Stimulated activated CD8-positive, alpha-beta memory T cell treated with anti-CD3 and anti-CD28 coated beads, Interleukin-12 subunit alpha, Interleukin-12 subunit beta, amount 100 ng/mL, for 24 hours (primary cell): ENCODE results near the gene TBATA.
A peak's percentile ranks its signal among the peaks of the same experiment; 100 is the strongest.

Source experiments
- DNase-seq: peaks from one replicate; pipeline ENCODE4 v3.0.0-alpha.2; 2020; ENCODE audit errors: extremely low read depth

Gene TBATA, protein sequence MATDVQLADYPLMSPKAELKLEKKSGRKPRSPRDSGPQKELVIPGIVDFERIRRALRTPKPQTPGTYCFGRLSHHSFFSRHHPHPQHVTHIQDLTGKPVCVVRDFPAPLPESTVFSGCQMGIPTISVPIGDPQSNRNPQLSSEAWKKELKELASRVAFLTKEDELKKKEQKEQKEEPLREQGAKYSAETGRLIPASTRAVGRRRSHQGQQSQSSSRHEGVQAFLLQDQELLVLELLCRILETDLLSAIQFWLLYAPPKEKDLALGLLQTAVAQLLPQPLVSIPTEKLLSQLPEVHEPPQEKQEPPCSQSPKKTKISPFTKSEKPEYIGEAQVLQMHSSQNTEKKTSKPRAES

DNA sequence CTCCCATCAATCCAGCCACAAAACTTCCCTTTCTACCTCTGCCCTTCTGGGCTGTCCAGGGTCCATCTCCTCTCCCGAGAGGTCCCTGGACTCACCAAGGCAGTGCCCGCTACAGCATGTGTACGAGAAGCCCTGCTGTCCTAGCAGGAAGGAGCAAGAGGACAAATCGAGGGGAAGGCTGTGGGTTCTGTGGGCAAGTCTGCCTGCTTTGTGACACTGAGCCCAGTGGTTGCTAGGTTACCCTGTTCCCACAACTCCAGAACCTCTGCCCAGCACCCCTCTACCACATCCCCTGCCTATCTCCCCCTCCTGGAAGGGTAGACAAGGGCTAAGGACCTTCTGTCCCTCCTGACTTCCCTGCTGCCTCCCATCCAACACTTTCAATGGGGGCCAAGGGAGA lies at the start of gene TBATA:
Gene TBATA (minus strand): TSS at position 188 of the 400 bp plus-strand sequence. CDS start 1,998 bp downstream, outside the sequence.
- DNase-seq, result no peak

DNA sequence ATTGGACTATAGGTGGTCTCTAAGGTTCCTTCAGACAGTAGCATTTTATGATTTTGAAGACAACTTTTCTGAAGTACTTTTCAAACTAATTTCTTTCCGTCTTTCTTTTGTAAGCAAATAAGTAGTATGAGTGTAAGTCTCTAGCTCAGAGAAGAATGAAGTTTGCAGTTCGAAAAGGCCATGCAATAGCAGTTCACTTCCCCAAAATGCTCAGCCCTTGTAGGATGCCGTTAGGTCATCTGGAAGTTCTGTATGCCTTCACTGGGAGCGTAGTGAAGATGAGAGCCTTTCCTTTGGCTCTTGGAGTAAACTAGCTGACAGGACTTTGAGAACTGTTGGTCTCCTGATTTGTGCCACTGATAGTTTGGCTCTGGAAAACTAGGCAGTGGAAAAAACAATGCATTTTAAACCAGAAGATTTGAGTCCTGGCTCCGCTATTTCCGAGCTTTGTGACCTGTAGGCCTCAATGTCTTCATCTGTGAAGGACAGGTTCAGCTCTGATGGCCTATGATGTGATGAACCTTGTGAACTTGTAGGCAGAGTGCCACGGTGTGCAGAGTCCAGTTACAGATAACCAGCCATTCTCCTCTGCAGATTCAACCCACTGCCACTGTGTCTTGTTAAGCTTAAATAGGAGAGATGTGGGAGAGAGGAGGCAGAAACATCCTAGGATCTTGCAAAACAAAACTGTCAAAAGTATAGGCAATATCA lies 49.4 kb upstream of the TBATA start:
- DNase-seq, result no peak

DNA sequence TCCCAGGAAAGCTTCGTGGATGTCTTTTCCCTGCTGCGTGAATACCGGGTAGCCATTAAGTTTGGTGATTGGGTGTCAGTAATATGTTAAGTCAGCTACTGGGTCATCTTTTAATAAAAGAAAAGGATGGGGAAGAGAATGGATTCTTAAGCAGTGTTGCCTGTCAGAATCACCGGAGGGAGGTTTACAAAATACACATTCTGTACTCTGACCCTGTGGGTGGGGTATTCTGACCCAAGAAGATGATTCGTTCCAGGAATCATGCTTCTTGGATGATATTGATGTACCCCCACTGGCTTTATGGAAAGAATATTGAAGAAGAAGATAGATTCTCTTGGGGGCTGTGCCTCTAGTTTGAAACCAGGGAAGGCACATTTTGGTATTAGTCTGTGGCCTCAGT lies 48.8 kb upstream of the TBATA start:
- no peak for DNase-seq

DNA sequence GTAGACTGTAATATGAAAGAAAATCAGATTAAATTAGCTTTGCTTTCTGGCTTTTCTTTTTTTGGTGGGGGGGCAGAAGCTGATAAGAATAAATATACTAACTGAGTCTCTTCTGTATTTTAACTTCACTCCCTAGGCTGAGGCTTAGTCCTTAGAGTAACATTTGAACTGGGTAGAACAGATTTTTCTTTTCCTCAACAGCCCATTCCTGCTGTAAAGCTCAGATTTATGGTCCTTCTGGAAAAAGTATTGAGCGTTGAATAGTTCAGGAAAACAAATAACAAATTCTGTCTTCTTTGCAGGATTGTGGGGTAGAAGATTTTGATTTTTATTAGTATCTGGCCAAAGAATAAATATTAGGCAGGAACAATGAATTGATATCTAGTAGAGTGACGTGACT lies 48.4 kb upstream of the TBATA start:
- no peak for DNase-seq

DNA sequence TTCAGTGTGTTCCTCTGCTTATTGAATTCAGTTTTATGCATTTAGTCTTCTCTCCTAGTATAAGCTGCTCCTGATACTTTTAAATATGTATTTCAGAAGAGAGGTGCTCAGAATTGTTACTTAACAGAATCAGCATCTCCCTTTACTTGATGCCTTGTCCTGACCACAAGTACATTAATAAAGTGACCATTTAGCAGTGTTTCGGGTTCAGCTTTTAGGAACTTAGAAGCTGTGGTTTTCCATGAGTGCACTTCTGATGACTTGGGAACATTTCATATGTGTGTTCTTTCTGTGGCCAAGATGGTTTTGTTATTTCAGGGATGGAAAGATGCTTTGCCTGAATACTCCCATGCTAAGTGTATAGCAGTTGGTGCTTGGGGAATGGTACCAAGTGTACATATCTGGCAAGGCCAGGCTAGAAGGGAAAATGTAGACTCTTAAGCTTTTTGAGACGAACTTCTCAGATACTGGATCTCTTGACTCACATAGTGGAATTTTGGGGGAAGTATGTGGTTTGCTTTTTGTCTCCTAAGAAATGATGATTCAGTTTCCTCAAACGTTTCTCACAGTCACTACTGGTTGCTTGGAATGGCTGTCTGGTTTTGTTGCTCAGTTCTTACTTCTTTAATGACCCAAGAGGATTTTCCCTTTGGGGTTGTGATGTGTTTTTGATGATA lies 47.8 kb upstream of the TBATA start:
- no peak for DNase-seq

DNA sequence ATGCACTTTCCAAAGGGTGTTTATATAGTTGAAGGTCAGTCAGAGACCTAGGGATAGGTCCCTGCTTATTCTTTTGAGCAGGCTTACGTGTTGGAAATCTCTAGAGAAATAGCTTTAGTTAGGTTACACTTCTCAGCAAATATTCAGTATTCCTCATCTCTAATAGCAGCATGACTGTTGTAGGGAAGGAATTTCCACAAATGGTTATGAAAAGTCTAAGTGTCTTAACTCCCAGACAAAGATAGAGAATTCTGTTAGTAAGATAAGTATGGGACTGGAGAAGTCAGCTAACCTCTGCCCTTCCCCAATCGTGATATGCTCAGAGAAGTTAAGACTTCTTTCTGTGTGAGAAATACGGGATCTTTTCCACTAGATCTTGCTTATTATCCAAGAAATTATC lies 47.0 kb upstream of the TBATA start:
- DNase-seq, result no peak

DNA sequence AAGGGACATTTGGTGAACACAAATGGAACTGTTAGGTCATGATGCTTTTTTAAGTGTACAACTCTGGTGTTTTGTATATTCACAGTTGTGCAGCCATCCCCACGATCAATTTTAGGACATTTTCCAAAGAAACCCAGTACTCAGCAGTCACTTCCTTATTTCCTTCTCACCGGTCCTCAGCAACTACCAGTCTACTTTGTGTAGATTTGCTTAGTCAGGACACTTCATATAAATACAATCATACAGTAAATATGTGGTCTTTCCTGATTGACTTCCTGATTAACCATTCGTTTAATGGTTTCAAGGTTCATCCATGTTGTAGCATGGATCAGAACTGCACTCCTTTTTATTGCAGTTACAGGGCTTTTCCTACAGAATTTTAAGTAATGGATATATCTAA lies 45.0 kb upstream of the TBATA start:
- no peak for DNase-seq

DNA sequence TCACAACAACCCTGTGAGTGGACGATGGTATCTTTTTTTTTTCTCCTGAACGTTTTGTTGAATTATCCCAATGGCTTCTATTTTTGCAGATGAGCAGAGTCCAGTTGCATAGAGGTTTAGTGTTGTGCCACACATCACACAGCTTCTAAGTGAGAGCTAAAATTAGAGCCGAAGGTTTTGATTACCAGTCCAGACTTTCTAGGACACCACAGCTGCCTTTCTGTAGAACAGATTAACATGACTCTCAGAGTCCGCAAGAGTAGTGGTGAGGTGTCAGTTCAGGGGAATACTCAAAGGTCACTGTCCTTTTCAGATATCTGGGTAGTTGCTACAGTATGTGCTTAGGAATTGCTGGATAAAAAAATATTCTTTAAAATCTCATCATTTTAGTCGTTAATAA lies 44.4 kb upstream of the TBATA start:
- DNase-seq, result no peak

DNA sequence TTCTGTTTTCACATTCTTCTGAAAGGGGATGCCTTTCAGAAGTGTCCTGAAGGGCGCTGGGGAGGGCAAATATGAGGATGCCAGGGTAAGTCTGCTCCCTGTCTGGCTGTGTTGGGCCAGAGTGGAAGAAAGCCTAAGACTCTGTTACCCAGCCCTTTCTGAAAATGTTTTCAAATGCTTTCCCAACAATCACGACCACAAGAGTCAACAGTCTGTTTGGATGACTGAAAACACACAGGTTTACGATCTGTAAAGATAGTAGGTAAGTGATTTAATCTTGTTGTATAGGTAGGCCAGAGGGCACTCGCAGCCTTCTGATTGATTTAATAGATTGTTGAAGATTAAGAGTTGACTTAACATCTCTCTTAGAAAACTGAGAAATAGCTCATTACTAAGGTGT lies 43.7 kb upstream of the TBATA start:
- DNase-seq, result no peak

DNA sequence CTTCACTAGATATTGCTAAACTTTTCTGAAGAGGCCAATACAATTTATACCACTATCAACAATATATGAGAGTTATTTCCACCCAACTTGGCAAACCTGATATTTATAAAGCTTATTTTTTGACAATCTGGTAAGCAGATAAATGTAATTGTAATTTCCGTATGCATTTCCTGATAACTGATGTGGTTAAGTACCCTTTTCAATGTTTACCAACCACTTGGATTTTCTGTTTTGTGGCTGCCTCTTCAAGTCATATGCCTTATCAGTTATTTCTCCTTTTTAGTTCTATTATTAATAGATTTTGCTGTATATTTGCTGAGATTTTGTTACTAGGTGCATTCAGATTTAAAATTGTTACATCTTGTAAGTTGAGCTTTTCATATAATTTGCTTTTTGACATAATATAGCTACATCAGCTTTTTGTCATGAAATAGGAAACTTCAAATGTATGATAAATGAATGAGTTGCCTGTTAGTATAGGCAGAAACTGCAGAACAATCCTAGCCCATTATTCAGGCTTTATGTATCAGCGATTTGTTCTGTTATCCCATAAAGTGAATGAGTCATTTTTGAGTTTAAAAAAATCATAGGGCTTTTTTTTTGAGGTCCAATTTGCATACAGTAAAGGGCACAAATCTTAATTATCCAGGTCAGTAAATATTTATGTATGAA lies 42.0 kb upstream of the TBATA start:
- no peak for DNase-seq

DNA sequence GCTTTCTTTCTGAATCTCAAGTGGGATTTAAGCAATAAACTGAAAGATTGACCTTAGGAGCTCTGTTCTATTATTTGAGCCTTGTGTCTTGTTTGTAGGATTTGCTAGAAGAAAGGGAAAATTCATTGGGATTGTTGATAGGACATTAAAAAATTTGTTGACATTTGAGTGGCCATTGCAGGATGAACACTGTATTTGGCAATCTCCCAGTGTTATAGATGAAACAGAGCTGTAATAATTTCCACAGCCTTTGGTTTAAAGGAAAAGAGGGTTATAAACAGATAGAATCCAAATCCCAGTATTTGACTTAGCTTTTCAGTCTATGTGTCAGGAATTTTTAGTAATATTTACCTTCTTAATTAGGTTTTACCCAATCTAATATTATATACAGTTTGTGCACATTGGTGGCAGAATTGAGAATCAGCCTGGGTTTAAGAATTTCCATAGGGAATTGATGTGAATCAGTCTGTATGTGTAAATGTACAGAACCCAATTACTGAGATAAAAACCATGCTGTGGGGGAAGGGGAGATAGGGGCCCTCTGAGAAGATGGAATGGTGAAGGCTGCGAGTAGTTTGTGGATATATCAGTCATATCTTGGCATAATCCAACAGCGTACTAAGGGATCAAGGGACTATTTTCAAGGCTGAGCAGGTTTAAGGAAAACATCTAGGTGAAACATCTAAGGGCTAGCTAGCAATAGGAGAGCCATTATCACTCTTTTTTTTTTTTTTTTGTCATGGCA lies 37.1 kb upstream of the TBATA start:
- no peak for DNase-seq

DNA sequence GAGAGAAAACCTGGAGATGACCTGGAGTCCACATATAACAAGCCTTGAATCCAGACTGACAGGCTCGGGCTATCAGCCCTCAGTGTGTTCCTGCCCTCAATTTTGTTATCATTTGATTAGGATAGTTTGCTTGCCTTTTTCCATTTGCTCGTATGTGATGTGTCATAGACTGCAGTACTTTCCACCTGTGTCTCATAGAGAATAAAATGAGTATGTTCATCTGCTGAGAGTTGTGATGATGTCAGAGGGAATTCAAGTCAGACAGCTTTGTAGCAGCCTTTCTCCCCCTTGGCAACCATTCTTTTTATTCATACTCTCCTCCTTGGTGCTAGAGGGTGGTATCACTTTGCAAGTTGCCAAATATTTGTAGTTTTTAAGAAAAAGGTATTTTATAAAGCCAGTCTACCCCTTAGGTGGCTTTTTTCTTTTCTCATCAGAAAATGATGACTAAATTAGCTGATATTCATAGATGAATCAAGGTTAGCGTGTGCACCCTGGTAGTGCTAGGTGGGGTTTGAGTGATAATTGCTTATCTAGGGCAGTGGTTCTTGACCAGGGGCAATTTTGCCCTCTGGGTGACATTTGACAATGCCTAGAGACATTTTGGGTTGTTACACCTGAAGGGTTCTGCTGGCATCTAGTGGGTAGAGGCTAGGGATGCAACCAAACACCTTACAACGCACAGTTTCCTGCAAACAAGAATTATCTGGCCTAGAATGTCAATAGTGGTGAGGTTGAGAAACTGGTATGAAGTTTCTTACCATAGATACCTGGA lies 36.0 kb upstream of the TBATA start:
- no peak for DNase-seq

DNA sequence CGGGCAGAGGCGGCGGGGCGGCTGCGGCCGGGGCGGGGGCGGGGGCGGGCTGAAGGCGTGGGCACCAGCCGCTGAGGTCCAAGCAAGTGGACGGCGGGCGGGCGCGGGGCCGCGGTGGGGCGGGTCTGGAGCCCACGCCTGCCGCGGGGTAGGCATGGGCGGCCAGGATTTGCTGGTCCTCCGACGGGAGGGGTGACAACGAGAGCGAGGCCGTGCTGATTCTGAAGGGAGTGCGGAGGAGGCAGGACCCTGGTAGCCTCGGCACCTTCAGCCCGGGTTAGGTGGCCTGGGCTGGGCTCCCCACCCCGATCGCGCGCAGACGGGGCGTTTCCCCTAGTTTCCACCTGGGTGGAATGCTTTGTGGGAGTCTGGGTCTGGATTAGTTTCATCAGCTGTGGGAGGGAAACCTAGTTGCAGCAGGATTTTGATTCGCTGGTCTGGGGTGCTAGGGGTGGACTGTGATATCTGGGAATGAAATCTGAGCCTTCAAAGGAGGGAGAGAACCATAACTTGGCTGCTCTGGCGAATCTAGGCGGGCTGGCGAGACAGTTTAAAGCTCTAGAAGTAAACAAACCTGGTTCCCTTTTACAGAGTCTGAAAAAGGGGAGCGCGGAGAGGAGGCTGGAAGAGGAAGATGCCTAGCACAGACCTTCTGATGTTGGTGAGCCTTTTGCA lies 31.2 kb upstream of the TBATA start:
- DNase-seq, result peak; percentile 3

DNA sequence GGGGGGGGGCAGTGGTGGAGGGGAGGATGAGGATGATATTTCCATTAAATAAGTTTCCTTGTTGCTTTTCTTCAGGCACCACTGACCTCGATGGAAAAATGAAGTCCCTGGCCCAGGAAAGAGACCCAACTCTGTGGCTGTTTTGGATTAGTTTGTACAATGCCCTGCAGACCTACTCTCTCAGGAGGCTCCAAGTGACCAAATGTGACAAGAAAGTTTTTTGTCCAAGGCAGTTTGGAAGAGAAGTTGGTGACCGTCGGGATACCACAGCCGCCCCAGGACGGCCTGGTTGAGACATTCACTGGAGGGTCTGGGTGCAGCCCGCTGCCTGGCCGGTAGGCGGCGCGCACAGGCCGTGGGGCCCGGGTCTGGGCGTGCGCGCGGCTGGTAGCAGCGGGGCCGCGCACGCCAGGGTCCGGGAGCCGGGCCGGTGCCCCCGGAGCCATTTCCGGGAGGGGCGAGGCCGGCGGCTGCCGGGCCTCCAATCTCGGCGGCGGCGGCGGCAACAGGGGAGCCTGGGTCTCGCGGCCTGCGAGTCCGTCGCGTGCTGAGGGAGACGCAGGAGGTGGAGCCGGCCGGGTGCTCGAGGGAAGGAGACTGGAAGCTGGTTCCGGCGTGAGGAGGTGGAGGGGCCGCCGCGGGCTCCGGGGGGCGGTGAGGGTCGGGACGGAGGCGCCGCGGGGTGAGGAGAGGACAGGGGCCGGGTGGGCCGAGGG lies 30.5 kb upstream of the TBATA start, which contains the start of gene SGPL1:
Gene SGPL1 (plus strand): TSS at position 445 of the 716 bp plus-strand sequence. CDS start 906 bp downstream, outside the sequence.
- DNase-seq, result peak; percentile 70

DNA sequence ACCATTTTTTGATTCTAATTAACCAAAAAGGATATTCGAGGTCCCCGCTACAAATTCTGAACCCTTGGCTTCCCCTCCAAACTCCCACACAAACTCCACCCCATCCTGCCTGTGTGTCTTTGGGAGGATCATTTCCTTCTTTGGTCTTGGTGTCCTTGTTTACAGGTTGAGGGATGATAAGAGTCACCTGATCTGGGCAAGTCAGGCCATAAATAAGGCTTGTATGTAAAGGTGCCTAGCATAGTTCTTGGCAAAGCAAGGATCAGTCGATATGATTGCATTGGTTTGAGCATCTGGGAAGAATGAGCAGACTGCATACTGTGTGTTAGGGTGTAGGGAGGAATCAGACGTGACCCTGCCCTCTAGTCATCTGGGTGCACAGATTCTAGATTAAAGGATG lies 28.9 kb upstream of the TBATA start:
- no peak for DNase-seq

DNA sequence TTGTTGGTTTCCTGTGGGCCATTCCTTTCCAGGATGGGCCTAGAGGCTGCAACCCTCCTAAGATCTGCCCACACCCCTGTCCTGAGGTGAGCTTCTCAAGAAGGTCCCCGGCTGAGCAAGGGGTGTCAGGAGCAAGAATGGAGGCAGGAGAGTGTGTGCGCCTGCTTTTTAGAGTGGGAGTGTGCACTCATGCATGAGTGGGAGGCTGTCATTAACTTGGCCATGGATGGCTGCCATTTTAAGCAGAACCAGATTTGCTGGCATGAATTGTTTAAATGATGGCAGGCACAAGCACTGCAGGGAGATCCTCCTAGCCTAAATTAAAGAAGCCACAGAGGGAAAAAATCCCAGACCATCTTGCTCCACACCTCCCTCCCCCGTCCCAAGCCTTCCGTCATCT lies 27.6 kb upstream of the TBATA start:
- DNase-seq, result no peak

DNA sequence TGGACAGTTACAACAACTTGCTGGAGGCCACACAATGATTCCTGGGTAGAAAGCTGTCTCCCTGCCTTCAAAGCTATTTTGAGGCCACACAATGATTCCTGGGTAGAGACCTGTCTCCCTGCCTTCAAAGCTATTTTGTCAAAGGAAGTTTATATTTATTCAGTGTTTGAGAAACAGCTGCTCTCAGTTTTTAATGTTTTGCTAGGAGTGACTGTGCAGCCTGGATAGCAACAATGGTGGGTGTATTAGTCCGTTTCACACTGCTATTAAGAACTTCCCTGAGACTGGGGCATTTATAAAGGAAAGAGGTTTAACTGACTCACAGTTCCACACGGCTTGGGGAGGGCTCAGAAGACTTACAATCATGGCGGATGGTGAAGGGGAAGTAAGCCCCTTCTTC lies 26.7 kb upstream of the TBATA start:
- DNase-seq, result no peak

DNA sequence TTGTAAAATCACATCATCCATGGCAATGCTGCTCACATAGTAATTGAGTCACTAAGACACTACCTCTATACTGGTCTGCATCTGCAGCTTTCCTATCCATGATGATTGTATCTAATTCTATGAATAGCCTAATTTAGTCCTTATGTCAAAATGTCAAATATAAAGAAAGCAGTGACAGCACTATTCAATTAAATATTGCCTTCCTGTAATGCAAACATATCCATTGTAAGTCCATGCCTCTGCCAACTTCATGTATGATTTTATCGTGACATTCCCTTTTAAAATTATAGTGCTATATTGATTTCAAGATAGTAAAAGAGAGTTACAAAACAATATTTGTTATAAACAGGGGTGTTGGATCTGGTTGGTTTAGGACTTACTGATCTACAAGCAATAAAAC lies 25.8 kb upstream of the TBATA start:
- no peak for DNase-seq

DNA sequence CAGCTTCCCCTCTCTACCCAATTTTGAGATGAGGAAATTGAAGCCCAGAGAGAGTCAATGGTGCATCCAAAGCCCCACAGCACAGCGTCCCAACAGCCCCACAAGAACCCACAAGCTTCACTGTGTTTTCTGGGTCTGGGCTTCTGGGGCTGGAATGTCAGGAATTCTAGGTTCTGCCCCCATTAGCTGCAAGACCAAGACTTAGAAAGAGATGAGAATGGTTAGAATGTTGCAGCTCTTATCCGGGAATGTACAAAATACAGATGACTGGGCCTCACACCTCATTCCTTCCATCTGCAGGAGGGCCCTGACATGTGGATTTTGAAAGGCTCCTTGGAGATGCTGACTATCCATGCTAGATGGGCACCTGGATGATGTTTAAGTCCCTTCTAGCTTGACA lies 24.5 kb upstream of the TBATA start:
- no peak for DNase-seq
